Measurements from ENCODE around the gene SSUH2.

Gene SSUH2

DNA sequence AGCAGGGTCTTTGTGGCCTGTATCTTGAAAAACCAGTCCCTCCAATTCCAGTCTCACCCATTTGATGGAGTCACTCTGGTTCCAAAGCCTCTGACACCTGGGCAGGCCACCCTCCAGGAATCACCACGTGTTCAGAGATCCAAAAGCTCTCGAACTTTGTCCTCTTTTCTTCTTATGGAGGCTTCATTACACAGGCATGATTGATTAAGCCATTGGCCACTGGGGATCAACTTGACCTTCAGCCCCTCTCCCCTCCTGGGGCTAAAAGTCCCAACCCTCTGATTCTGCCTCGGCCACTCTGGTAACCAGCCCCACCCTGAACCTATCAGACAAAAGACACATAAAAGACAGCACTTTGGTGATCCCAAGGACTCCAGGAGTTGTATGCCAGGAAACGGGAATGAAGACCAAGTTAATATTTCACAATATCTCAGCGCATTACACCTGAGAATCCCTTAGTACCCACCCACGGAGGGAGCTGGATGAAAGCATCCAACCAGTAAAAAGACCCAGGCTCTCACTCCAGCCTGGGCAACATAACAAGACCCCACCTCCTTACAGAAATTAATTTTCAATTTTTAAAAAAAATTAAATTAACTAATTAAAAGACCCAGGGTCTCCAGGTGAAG is 23.0 kb upstream of the SSUH2 start:
- H3K9me3 ChIP-seq = no peaks in the 10 kb centered on the region
- no peaks in the 10 kb centered on the region for H3K4me1 ChIP-seq
- no peaks in the 10 kb centered on the region for H3K36me3 ChIP-seq
- H3K27me3 ChIP-seq = no peaks in the 10 kb centered on the region
- no peak overlapping the region for H3K4me3 ChIP-seq
- DNase-seq = no peak
- H3K27ac ChIP-seq = no peak overlapping the region
- TF ChIP-seq, protein P1, sequence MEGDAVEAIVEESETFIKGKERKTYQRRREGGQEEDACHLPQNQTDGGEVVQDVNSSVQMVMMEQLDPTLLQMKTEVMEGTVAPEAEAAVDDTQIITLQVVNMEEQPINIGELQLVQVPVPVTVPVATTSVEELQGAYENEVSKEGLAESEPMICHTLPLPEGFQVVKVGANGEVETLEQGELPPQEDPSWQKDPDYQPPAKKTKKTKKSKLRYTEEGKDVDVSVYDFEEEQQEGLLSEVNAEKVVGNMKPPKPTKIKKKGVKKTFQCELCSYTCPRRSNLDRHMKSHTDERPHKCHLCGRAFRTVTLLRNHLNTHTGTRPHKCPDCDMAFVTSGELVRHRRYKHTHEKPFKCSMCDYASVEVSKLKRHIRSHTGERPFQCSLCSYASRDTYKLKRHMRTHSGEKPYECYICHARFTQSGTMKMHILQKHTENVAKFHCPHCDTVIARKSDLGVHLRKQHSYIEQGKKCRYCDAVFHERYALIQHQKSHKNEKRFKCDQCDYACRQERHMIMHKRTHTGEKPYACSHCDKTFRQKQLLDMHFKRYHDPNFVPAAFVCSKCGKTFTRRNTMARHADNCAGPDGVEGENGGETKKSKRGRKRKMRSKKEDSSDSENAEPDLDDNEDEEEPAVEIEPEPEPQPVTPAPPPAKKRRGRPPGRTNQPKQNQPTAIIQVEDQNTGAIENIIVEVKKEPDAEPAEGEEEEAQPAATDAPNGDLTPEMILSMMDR (IDR thresholded peaks at IDR 0.05) = no peak
- intact Hi-C loops (cut with DNase I; ENCODE audit: low total_unique reads) = no loop called here

DNA sequence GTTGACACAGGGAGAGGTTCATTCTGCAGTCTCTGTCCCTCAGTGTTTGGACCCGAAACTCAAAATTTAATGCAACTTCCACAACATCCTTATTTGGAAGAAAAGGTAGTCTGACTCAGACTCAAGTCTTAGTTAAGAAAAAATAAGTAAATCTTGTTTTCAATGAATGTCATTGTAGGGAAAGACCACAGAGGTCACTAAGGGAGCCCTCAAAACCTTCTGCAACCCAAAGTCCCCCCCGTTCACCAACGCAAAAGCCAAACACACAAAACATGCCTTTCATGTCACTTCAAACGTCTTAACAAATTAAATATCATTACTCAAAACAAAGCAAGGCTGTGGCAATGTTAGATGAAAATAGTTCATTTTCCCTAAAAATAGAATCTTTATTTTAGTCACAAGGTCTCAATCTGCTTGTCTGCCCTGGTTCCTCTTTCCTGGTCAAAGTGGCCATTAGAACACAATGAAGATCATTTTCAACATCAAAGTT is 20.9 kb upstream of the SSUH2 start:
- TF ChIP-seq, protein P1 (IDR thresholded peaks at IDR 0.05) = no peak
- intact Hi-C loops (cut with DNase I; ENCODE audit: low total_unique reads) = no loop called here
- Histone ChIP-seq H3K4me3 (no peak overlapping the region), H3K36me3 (no peaks in the 10 kb centered on the region), H3K4me1 (peaks cover 0 to 15% (median 7%) of the 10 kb centered on the region in 4 donors), H3K9me3 (no peaks in the 10 kb centered on the region), H3K27ac (no peak overlapping the region), H3K27me3 (no peaks in the 10 kb centered on the region)
- no peak for DNase-seq

DNA sequence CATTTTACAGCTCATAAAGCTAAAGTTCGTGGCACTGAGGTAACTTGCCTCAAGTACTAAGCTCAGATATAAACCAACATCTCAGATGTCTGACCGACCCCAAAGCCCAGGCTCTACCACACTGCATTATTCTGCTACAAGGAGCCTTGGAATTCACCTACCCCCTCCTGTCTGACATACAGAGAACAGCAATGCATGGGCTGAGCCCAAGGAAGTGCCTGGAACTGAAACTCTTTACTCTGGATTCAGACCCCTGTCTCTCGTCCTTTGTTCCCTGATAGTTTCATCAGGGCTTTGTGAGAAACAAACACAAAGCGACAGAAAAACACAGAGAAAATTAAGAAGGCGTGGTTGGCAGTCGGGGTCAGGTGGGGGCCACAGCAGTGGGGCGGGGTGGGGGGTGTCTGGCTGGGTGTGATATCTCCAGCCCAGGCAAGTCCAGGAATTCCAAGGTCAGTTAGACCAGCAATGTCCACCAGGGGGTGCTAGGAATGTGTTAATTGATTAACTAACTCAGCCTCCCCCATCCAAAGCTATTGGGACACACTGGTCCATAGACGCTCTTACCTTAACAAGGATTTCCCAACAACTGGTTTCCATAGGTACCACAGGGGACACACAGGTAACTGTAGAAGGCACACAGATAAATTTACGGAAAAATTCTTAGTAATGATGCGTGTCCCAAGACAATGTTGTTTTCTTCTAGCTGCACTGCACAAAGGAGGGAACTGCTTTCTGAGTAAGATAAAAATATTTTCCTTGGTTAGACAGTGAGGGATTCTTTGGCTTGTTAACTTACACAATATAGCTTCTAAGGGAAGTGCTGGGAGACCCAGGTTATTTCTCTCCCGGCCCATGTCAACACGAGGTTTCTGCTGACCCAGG is 18.8 kb upstream of the SSUH2 start:
- TF ChIP-seq, protein P1 (IDR thresholded peaks at IDR 0.05) = peak; percentile 31 to 44
- no peaks in the 10 kb centered on the region for H3K9me3 ChIP-seq
- no peak overlapping the region for H3K4me3 ChIP-seq
- peaks cover 6 to 35% (median 26%) of the 10 kb centered on the region in 4 donors for H3K4me1 ChIP-seq
- no peaks in the 10 kb centered on the region for H3K36me3 ChIP-seq
- peak in 1 of 2 donors; percentile 46 for DNase-seq
- intact Hi-C loops (cut with DNase I; ENCODE audit: low total_unique reads) = no loop called here
- no peaks in the 10 kb centered on the region for H3K27me3 ChIP-seq
- H3K27ac ChIP-seq = no peak overlapping the region

- DNase-seq = no peak
- no peaks in the 10 kb centered on the region for H3K27me3 ChIP-seq
- TF ChIP-seq, protein P1 (IDR thresholded peaks at IDR 0.05) = no peak
- H3K4me3 ChIP-seq = no peak overlapping the region
- H3K27ac ChIP-seq = no peak overlapping the region
- H3K9me3 ChIP-seq = no peaks in the 10 kb centered on the region
- intact Hi-C loops (cut with DNase I; ENCODE audit: low total_unique reads) = no loop called here
- H3K36me3 ChIP-seq = no peaks in the 10 kb centered on the region
- H3K4me1 ChIP-seq = peaks cover 6 to 43% (median 34%) of the 10 kb centered on the region in 4 donors
Observed at GRCh38 chr3:8662594-8662993, 18.0 kb upstream of the SSUH2 start.

- no peaks in the 10 kb centered on the region for H3K9me3 ChIP-seq
- intact Hi-C loops (cut with DNase I; ENCODE audit: low total_unique reads) = no loop called here
- no peaks in the 10 kb centered on the region for H3K27me3 ChIP-seq
- TF ChIP-seq, protein P1 (IDR thresholded peaks at IDR 0.05) = no peak
- peaks cover 6 to 64% (median 41%) of the 10 kb centered on the region in 4 donors for H3K4me1 ChIP-seq
- no peak overlapping the region for H3K4me3 ChIP-seq
- no peaks in the 10 kb centered on the region for H3K36me3 ChIP-seq
- peak overlapping the region; percentile 61 to 64 for H3K27ac ChIP-seq
- DNase-seq = no peak
Observed at GRCh38 chr3:8660175-8661118, 15.8 kb upstream of the SSUH2 start.
